Karpas-422 (cell line): ENCODE data around the gene LPP. TPM values are rescaled to one million over a fixed set of nuclear protein-coding genes. Genes with fewer than 3 reads are reported as not detected.

Source experiments
- DNase-seq: peaks from one replicate; pipeline ENCODE4 v3.0.0-alpha.2; 2015
- H2AFZ ChIP-seq: fragments of 200-600 bp; sonication (generic); 2 replicates; pipeline ENCODE4 v1.6.1; 2014; ENCODE audit warnings: antibody characterized with exemption, low read length, mixed read lengths
- H3K27ac ChIP-seq: fragments of 200-600 bp; sonication (generic); 2 replicates; pipeline ENCODE4 v1.5.1; 2014; ENCODE audit warnings: mild to moderate bottlenecking, low read length, moderate library complexity
- H3K27me3 ChIP-seq: fragments of 200-600 bp; sonication (generic); 2 replicates; pipeline ENCODE4 v1.6.1; 2014; ENCODE audit warnings: low read length, mixed read lengths
- H3K36me3 ChIP-seq: fragments of 200-600 bp; sonication (generic); 2 replicates; pipeline ENCODE4 v1.6.1; 2014; ENCODE audit warnings: low read length, mixed read lengths; ENCODE audit not compliant: insufficient read depth
- H3K4me1 ChIP-seq: fragments of 200-600 bp; sonication (generic); 2 replicates; pipeline ENCODE4 v1.6.1; 2014; ENCODE audit warnings: mild to moderate bottlenecking, low read length, mixed read lengths
- H3K4me2 ChIP-seq: fragments of 200-600 bp; sonication (generic); 2 replicates; pipeline ENCODE4 v1.6.1; 2014; ENCODE audit warnings: low read length, low read depth, mild to moderate bottlenecking; ENCODE audit not compliant: poor library complexity, severe bottlenecking
- H3K4me3 ChIP-seq: fragments of 200-600 bp; sonication (generic); 2 replicates; pipeline ENCODE4 v1.5.1; 2014; ENCODE audit warnings: mild to moderate bottlenecking, antibody characterized with exemption, low read length, mixed read lengths
- H3K79me2 ChIP-seq: fragments of 200-600 bp; sonication (generic); 2 replicates; pipeline ENCODE4 v1.6.1; 2014; ENCODE audit warnings: mild to moderate bottlenecking, low read length, mixed read lengths
- H3K9ac ChIP-seq: fragments of 200-600 bp; sonication (generic); 2 replicates; pipeline ENCODE4 v1.6.0; 2014; ENCODE audit warnings: low read length
- H3K9me2 ChIP-seq: fragments of 200-600 bp; sonication (generic), shearing (Covaris generic); replicated peaks from 2 replicates; pipeline ENCODE4 v1.6.0; 2014; ENCODE audit warnings: mild to moderate bottlenecking, low read length, moderate library complexity; ENCODE audit not compliant: insufficient read depth
- H3K9me3 ChIP-seq: fragments of 300-700, 200-600 bp; sonication (generic); 2 replicates; pipeline ENCODE4 v1.6.1; 2014; ENCODE audit warnings: low read length, mixed read lengths
- H4K20me1 ChIP-seq: fragments of 200-600 bp; sonication (generic); 2 replicates; pipeline ENCODE4 v1.6.1; 2014; ENCODE audit warnings: mild to moderate bottlenecking, antibody characterized with exemption, low read length, low read depth; ENCODE audit not compliant: insufficient read depth
- total RNA-seq: library from RNA; depleted of rRNA; stranded (reverse); fragments of >200 nt; shearing (Covaris generic); gene quantifications from 2 replicates; pipeline ENCODE4 v1.2.3, GENCODE V29; 2014; ENCODE audit warnings: low replicate concordance

Gene LPP
- total RNA-seq, 1 experiment from 2014 or later, result 88.5 TPM

- Histone ChIP-seq H3K36me3 (no peaks in the 10 kb centered on the region; the same call in 1 of the 2 replicates), H3K27me3 (no peaks in the 10 kb centered on the region), H3K4me2 (no peak overlapping the region)
These were observed 519.8 kb downstream of the LPP start for GRCh38 chr3:188673646-188674186.

GRCh38 chr3:188674595-188674994 lies 520.6 kb downstream of the LPP start:
- H3K27me3 ChIP-seq, result no peaks in the 10 kb centered on the region

More at GRCh38 chr3:188673646-188674186, 519.8 kb downstream of the LPP start:
- no peak for DNase-seq
- Histone ChIP-seq H3K27ac (no peak overlapping the region), H2AFZ (no peak overlapping the region), H3K4me1 (peaks cover 14% of the 10 kb centered on the region), H3K9me3 (no peaks in the 10 kb centered on the region), H3K79me2 (no peaks in the 10 kb centered on the region), H3K4me3 (no peak overlapping the region), H4K20me1 (no peaks in the 10 kb centered on the region), H3K9me2 (no peaks in the 10 kb centered on the region), H3K9ac (no peak overlapping the region)

GRCh38 chr3:188677344-188677743 lies 523.4 kb downstream of the LPP start:
- H3K9ac ChIP-seq, result no peak overlapping the region
- no peak for DNase-seq
- no peaks in the 10 kb centered on the region for H4K20me1 ChIP-seq
- H3K27me3 ChIP-seq, result no peaks in the 10 kb centered on the region
- no peak overlapping the region for H3K27ac ChIP-seq
- no peak overlapping the region for H3K4me3 ChIP-seq
- no peak overlapping the region for H3K4me2 ChIP-seq
- no peak overlapping the region for H2AFZ ChIP-seq
- no peaks in the 10 kb centered on the region for H3K9me2 ChIP-seq
- H3K4me1 ChIP-seq, result peaks cover 8% of the 10 kb centered on the region
- no peaks in the 10 kb centered on the region for H3K9me3 ChIP-seq
- H3K79me2 ChIP-seq, result no peaks in the 10 kb centered on the region
- no peaks in the 10 kb centered on the region; the same call in 1 of the 2 replicates for H3K36me3 ChIP-seq

More at GRCh38 chr3:188674595-188674994, 520.6 kb downstream of the LPP start:
- Histone ChIP-seq H3K4me3 (no peak overlapping the region), H4K20me1 (no peaks in the 10 kb centered on the region), H3K9ac (no peak overlapping the region), H2AFZ (no peak overlapping the region), H3K36me3 (no peaks in the 10 kb centered on the region; the same call in 1 of the 2 replicates), H3K4me2 (no peak overlapping the region), H3K9me3 (no peaks in the 10 kb centered on the region), H3K27ac (no peak overlapping the region), H3K79me2 (no peaks in the 10 kb centered on the region), H3K9me2 (no peaks in the 10 kb centered on the region), H3K4me1 (peaks cover 14% of the 10 kb centered on the region)
- DNase-seq, result no peak

GRCh38 chr3:188680189-188680588 lies 526.2 kb downstream of the LPP start:
- Histone ChIP-seq H3K4me1 (peaks cover 11% of the 10 kb centered on the region), H3K27me3 (no peaks in the 10 kb centered on the region), H3K79me2 (no peaks in the 10 kb centered on the region), H3K9ac (no peak overlapping the region), H3K9me3 (no peaks in the 10 kb centered on the region), H3K36me3 (no peaks in the 10 kb centered on the region; the same call in 1 of the 2 replicates), H3K27ac (no peak overlapping the region), H3K4me3 (no peak overlapping the region), H3K4me2 (no peak overlapping the region), H3K9me2 (no peaks in the 10 kb centered on the region), H4K20me1 (no peaks in the 10 kb centered on the region), H2AFZ (no peak overlapping the region)
- no peak for DNase-seq

GRCh38 chr3:188680605-188681004 lies 526.6 kb downstream of the LPP start:
- Histone ChIP-seq H3K36me3 (no peaks in the 10 kb centered on the region; the same call in 1 of the 2 replicates), H3K4me3 (no peak overlapping the region), H3K27me3 (no peaks in the 10 kb centered on the region), H3K9me2 (no peaks in the 10 kb centered on the region), H3K27ac (no peak overlapping the region), H3K9me3 (no peaks in the 10 kb centered on the region), H3K9ac (no peak overlapping the region), H2AFZ (no peak overlapping the region), H3K4me2 (no peak overlapping the region), H3K79me2 (no peaks in the 10 kb centered on the region), H4K20me1 (no peaks in the 10 kb centered on the region), H3K4me1 (peaks cover 11% of the 10 kb centered on the region)
- no peak for DNase-seq

GRCh38 chr3:188682316-188682715 lies 528.4 kb downstream of the LPP start:
- H3K27ac ChIP-seq, result no peak overlapping the region
- no peaks in the 10 kb centered on the region for H3K36me3 ChIP-seq
- no peaks in the 10 kb centered on the region for H3K9me3 ChIP-seq
- no peak overlapping the region for H3K4me3 ChIP-seq
- DNase-seq, result no peak
- no peaks in the 10 kb centered on the region for H3K79me2 ChIP-seq
- no peak overlapping the region for H3K9ac ChIP-seq
- no peaks in the 10 kb centered on the region for H3K27me3 ChIP-seq
- peaks cover 24% of the 10 kb centered on the region for H3K4me1 ChIP-seq
- no peak overlapping the region for H3K4me2 ChIP-seq
- no peak overlapping the region for H2AFZ ChIP-seq
- H4K20me1 ChIP-seq, result no peaks in the 10 kb centered on the region
- no peaks in the 10 kb centered on the region for H3K9me2 ChIP-seq

- Histone ChIP-seq H3K4me1 (peaks cover 25% of the 10 kb centered on the region), H3K9me2 (no peaks in the 10 kb centered on the region), H3K27me3 (no peaks in the 10 kb centered on the region), H4K20me1 (no peaks in the 10 kb centered on the region), H3K9ac (no peak overlapping the region), H3K36me3 (no peaks in the 10 kb centered on the region), H3K4me3 (no peak overlapping the region), H3K4me2 (no peak overlapping the region), H2AFZ (no peak overlapping the region), H3K9me3 (no peaks in the 10 kb centered on the region), H3K79me2 (no peaks in the 10 kb centered on the region), H3K27ac (no peak overlapping the region)
- DNase-seq, result no peak
These were observed 529.1 kb downstream of the LPP start for GRCh38 chr3:188683032-188683521.

GRCh38 chr3:188684276-188684675 lies 530.3 kb downstream of the LPP start:
- no peak overlapping the region for H3K9ac ChIP-seq
- no peak for DNase-seq
- H3K27me3 ChIP-seq, result no peaks in the 10 kb centered on the region
- H4K20me1 ChIP-seq, result no peaks in the 10 kb centered on the region
- H3K4me2 ChIP-seq, result no peak overlapping the region
- no peaks in the 10 kb centered on the region for H3K79me2 ChIP-seq
- no peaks in the 10 kb centered on the region for H3K9me2 ChIP-seq
- H3K9me3 ChIP-seq, result no peaks in the 10 kb centered on the region
- peaks cover 25% of the 10 kb centered on the region for H3K4me1 ChIP-seq
- no peaks in the 10 kb centered on the region for H3K36me3 ChIP-seq
- H3K4me3 ChIP-seq, result no peak overlapping the region
- no peak overlapping the region for H3K27ac ChIP-seq
- no peak overlapping the region for H2AFZ ChIP-seq
